Measurements from ENCODE around the gene RCAN3. TPM values are rescaled to one million over a fixed set of nuclear protein-coding genes. Genes with fewer than 3 reads are reported as not detected.

Gene RCAN3
- total and polyA plus RNA-seq, 2 of the 13 experiments (the other 11 are each of a cell fraction or from before 2014, with no cell fraction given) = 12.2 to 13.3 TPM

GRCh38 chr1:24551960-24552571, 49.4 kb downstream of the RCAN3 start (continued):
- no peak for TF ChIP-seq JARID2 (CRISPR knock-in tag; IDR thresholded peaks at IDR 0.05; ENCODE audit: insufficient replicate concordance)
- no peak for TF ChIP-seq ATRX (CRISPR knock-in tag; IDR thresholded peaks at IDR 0.05; ENCODE audit: borderline replicate concordance)
- TF ChIP-seq FLYWCH1 (CRISPR knock-in tag; IDR thresholded peaks at IDR 0.05) = no peak
- TF ChIP-seq CCDC6 (CRISPR knock-in tag; IDR thresholded peaks at IDR 0.05) = no peak; the same call in 1 of the 2 replicates
- no peak for TF ChIP-seq ZNF329 (CRISPR knock-in tag; IDR thresholded peaks at IDR 0.05; ENCODE audit: low read depth)
- 0 out of 2 replicates have a peak, but pooled peaks have one; percentile 54 for TF ChIP-seq ZNF670 (CRISPR knock-in tag; IDR thresholded peaks at IDR 0.05; ENCODE audit: borderline replicate concordance)
- no peak for TF ChIP-seq KLF15 (CRISPR knock-in tag; IDR thresholded peaks at IDR 0.05; ENCODE audit: borderline replicate concordance)
- no peak for TF ChIP-seq PRMT3 (CRISPR knock-in tag; IDR thresholded peaks at IDR 0.05; ENCODE audit: borderline replicate concordance, low read depth)
- TF ChIP-seq MAFG (CRISPR knock-in tag; IDR thresholded peaks at IDR 0.05) = no peak
- peak; percentile 82; the same call in 1 of the 2 replicates for TF ChIP-seq HNF1B (CRISPR knock-in tag; IDR thresholded peaks at IDR 0.05)
- peak; percentile 69; the same call in 1 of the 2 replicates for TF ChIP-seq ZZZ3 (CRISPR knock-in tag; IDR thresholded peaks at IDR 0.05; ENCODE audit: borderline replicate concordance)
- TF ChIP-seq TAF1 (CRISPR knock-in tag; IDR thresholded peaks at IDR 0.05) = no peak; the same call in 1 of the 2 replicates
- no peak for TF ChIP-seq SNRNP70 (IDR thresholded peaks at IDR 0.05; ENCODE audit: low read depth, low read length)
- TF ChIP-seq GZF1 (CRISPR knock-in tag; IDR thresholded peaks at IDR 0.05) = peak; percentile 63; the same call in 1 of the 2 replicates
- TF ChIP-seq LBX2 (CRISPR knock-in tag; IDR thresholded peaks at IDR 0.05; ENCODE audit: borderline replicate concordance) = no peak
- no peak for TF ChIP-seq ZNF597 (CRISPR knock-in tag; IDR thresholded peaks at IDR 0.05)
- peak; percentile 96 for TF ChIP-seq MAX (IDR thresholded peaks at IDR 0.05)
- TF ChIP-seq ZNF577 (CRISPR knock-in tag; IDR thresholded peaks at IDR 0.05; ENCODE audit: borderline replicate concordance, low read depth) = no peak
- TF ChIP-seq SMC3 (IDR thresholded peaks at IDR 0.05; ENCODE audit: low read length) = peak; percentile 20; the same call in 1 of the 2 replicates
- TF ChIP-seq PCBP1 (IDR thresholded peaks at IDR 0.05; ENCODE audit: borderline replicate concordance, low read depth, low read length) = no peak
- TF ChIP-seq ZNF512 (CRISPR knock-in tag; IDR thresholded peaks at IDR 0.05) = no peak

Data from HepG2 (cell line).